Astrocyte (in vitro differentiated cells and primary cell): ENCODE results near the gene TMEM114. TPM values are rescaled to one million over a fixed set of nuclear protein-coding genes. Genes with fewer than 3 reads are reported as not detected.

Source experiments
- DNase-seq: peaks from one replicate; pipeline ENCODE4 v3.0.0-alpha.2; 2010; ENCODE audit warnings: low read depth
- FAIRE-seq: peaks from 2 replicates; lab custom pipeline; 2011; peaks lifted over from hg19 to GRCh38; lab: Jason Lieb, UNC
- H2AFZ ChIP-seq: 2 replicates; pipeline ENCODE4 v1.6.0; 2012; ENCODE audit warnings: low read depth, low read length, inconsistent platforms
- H3K27ac ChIP-seq: 2 replicates; pipeline ENCODE4 v1.5.1; 2011; ENCODE audit warnings: low read depth, low read length, inconsistent platforms
- H3K27me3 ChIP-seq: 2 replicates; pipeline ENCODE4 v1.6.0; 2011; ENCODE audit warnings: low read length, inconsistent platforms; ENCODE audit not compliant: insufficient read depth
- H3K36me3 ChIP-seq: 2 replicates; pipeline ENCODE4 v1.5.1; 2011; ENCODE audit warnings: low read length, inconsistent platforms; ENCODE audit not compliant: insufficient read depth
- H3K4me1 ChIP-seq: 2 replicates; pipeline ENCODE4 v1.5.1; 2011; ENCODE audit warnings: low read length, inconsistent platforms; ENCODE audit not compliant: insufficient read depth
- H3K4me2 ChIP-seq: 2 replicates; pipeline ENCODE4 v1.6.0; 2012; ENCODE audit warnings: low read length, inconsistent platforms
- H3K4me3 ChIP-seq: 2 replicates; pipeline ENCODE4 v1.5.1; 2011; ENCODE audit warnings: low read depth, mild to moderate bottlenecking, low read length, inconsistent platforms; ENCODE audit not compliant: insufficient read depth
- H3K79me2 ChIP-seq: 2 replicates; pipeline ENCODE4 v1.6.0; 2012; ENCODE audit warnings: mild to moderate bottlenecking, low read length, inconsistent platforms; ENCODE audit not compliant: insufficient read depth
- H3K9ac ChIP-seq: 2 replicates; pipeline ENCODE4 v1.6.0; 2012; ENCODE audit warnings: mild to moderate bottlenecking, low read length, inconsistent platforms
- H3K9me3 ChIP-seq: 2 replicates; pipeline ENCODE4 v1.5.1; 2012; ENCODE audit warnings: low read depth, mild to moderate bottlenecking, low read length, inconsistent platforms; ENCODE audit not compliant: insufficient read depth
- H4K20me1 ChIP-seq: 2 replicates; pipeline ENCODE4 v1.6.0; 2012; ENCODE audit warnings: low read length, inconsistent platforms; ENCODE audit not compliant: insufficient read depth
- H3K27ac Mint-ChIP-seq: one replicate; pipeline ENCODE4 v1.8.0; 2021; ENCODE audit warnings: mild to moderate bottlenecking, mixed read lengths; ENCODE audit not compliant: unreplicated experiment
- H3K27me3 Mint-ChIP-seq: one replicate; pipeline ENCODE4 v1.8.0; 2021; ENCODE audit warnings: low read depth, mixed read lengths; ENCODE audit not compliant: unreplicated experiment
- H3K36me3 Mint-ChIP-seq: one replicate; pipeline ENCODE4 v1.8.0; 2021; ENCODE audit warnings: low read depth, mixed read lengths; ENCODE audit not compliant: unreplicated experiment
- H3K4me1 Mint-ChIP-seq: one replicate; pipeline ENCODE4 v1.8.0; 2021; ENCODE audit warnings: low read depth, mixed read lengths; ENCODE audit not compliant: unreplicated experiment
- H3K4me3 Mint-ChIP-seq: one replicate; pipeline ENCODE4 v1.8.0; 2021; ENCODE audit warnings: mild to moderate bottlenecking, moderate library complexity, mixed read lengths; ENCODE audit not compliant: unreplicated experiment
- H3K9me3 Mint-ChIP-seq: one replicate; pipeline ENCODE4 v1.8.0; 2021; ENCODE audit warnings: mild to moderate bottlenecking, mixed read lengths; ENCODE audit not compliant: unreplicated experiment
- CTCF ChIP-seq: IDR thresholded peaks from 2 replicates; pipeline ENCODE4 v1.5.1; 2011; ENCODE audit warnings: low read depth, mild to moderate bottlenecking, inconsistent platforms, low read length, moderate library complexity; ENCODE audit not compliant: insufficient read depth
- EZH2 ChIP-seq: IDR thresholded peaks from 2 replicates; pipeline ENCODE4 v1.6.1; 2012; ENCODE audit warnings: mild to moderate bottlenecking, low read length, inconsistent platforms; ENCODE audit not compliant: insufficient read depth
- total RNA-seq: library from RNA; stranded (reverse); gene quantifications from 2 replicates; pipeline ENCODE4 v1.2.1, GENCODE V29; 2021

Gene TMEM114
- total RNA-seq, 1 donor from 2014 or later = not detected

GRCh38 chr16:8631373-8631772 is 41.1 kb upstream of the TMEM114 start:
- H3K36me3 ChIP-seq = peaks cover 42% of the 10 kb centered on the region
- Mint-ChIP-seq H3K4me1 (peaks cover 2% of the 10 kb centered on the region), H3K27me3 (no peaks in the 10 kb centered on the region), H3K36me3 (peaks cover 12% of the 10 kb centered on the region), H3K27ac (peak overlapping the region; percentile 15), H3K9me3 (no peaks in the 10 kb centered on the region), H3K4me3 (no peak overlapping the region)
- peaks cover 3% of the 10 kb centered on the region for H3K79me2 ChIP-seq
- no peak overlapping the region for H3K4me2 ChIP-seq
- H3K4me1 ChIP-seq = no peaks in the 10 kb centered on the region
- no peak overlapping the region for H2AFZ ChIP-seq
- no peaks in the 10 kb centered on the region for H3K9me3 ChIP-seq
- no peak overlapping the region for H3K4me3 ChIP-seq
- TF ChIP-seq CTCF (no peak), EZH2 (no peak)
- H3K9ac ChIP-seq = no peak overlapping the region
- peaks cover 72% of the 10 kb centered on the region for H4K20me1 ChIP-seq
- DNase-seq = no peak
- no peaks in the 10 kb centered on the region for H3K27me3 ChIP-seq
- no peak overlapping the region for H3K27ac ChIP-seq
- no peak for FAIRE-seq

GRCh38 chr16:8630255-8630953 is 40.1 kb upstream of the TMEM114 start:
- peaks cover 2% of the 10 kb centered on the region for H3K4me1 Mint-ChIP-seq
- Histone ChIP-seq H3K9ac (no peak overlapping the region), H3K9me3 (no peaks in the 10 kb centered on the region), H3K36me3 (peaks cover 46% of the 10 kb centered on the region), H3K27ac (no peak overlapping the region), H3K79me2 (peaks cover 11% of the 10 kb centered on the region), H2AFZ (no peak overlapping the region), H3K4me3 (no peak overlapping the region), H3K4me1 (no peaks in the 10 kb centered on the region), H4K20me1 (peaks cover 75% of the 10 kb centered on the region), H3K27me3 (no peaks in the 10 kb centered on the region), H3K4me2 (no peak overlapping the region)
- H3K36me3 Mint-ChIP-seq = peaks cover 12% of the 10 kb centered on the region
- H3K4me3 Mint-ChIP-seq = no peak overlapping the region
- no peak for FAIRE-seq
- no peaks in the 10 kb centered on the region for H3K9me3 Mint-ChIP-seq
- no peak overlapping the region for H3K27ac Mint-ChIP-seq
- no peak for DNase-seq
- TF ChIP-seq EZH2 = no peak
- TF ChIP-seq CTCF = no peak
- no peaks in the 10 kb centered on the region for H3K27me3 Mint-ChIP-seq
